Right ventricle myocardium superior (tissue), 1 donor: Measurements from ENCODE around the gene UBAC2. TPM values are rescaled to one million over a fixed set of nuclear protein-coding genes. Genes with fewer than 3 reads are reported as not detected.
A peak's percentile ranks its signal among the peaks of the same experiment; 100 is the strongest.

Experiments
- ATAC-seq: fragments of 200-7000 bp; cut with Tn5 transposase; one replicate; pipeline ENCODE4 v1.9.1; 2020; ENCODE audit warnings: mild to moderate bottlenecking; ENCODE audit not compliant: poor library complexity
- DNase-seq: peaks from one replicate; pipeline ENCODE4 v3.0.0-alpha.2; 2020
- intact Hi-C: fragments of 100-400 bp; cut with DNase I; formaldehyde crosslinking; loops from one replicate; pipeline ENCODE4 v1.11.2; 2022
- microRNA-seq: library from miRNA; unstranded; fragments of <30 nt; microRNA quantifications from one replicate; pipeline ENCODE4 v1.2.0, GENCODE V29; 2020
- total RNA-seq: library from RNA; stranded (reverse); fragmentation: NEBNext Ultra II Directional; extraction: Animal tissue kit (Norgen Biotek cat#: 25700); gene quantifications from one replicate; pipeline ENCODE4 v1.2.1, GENCODE V29; 2021
- donor health status: DM: no; HTN: yes; CAD: no; lungs with severe emphysema.

UBAC2 gene
- total RNA-seq, 1 donor from 2014 or later, result 35.4 TPM

DNA sequence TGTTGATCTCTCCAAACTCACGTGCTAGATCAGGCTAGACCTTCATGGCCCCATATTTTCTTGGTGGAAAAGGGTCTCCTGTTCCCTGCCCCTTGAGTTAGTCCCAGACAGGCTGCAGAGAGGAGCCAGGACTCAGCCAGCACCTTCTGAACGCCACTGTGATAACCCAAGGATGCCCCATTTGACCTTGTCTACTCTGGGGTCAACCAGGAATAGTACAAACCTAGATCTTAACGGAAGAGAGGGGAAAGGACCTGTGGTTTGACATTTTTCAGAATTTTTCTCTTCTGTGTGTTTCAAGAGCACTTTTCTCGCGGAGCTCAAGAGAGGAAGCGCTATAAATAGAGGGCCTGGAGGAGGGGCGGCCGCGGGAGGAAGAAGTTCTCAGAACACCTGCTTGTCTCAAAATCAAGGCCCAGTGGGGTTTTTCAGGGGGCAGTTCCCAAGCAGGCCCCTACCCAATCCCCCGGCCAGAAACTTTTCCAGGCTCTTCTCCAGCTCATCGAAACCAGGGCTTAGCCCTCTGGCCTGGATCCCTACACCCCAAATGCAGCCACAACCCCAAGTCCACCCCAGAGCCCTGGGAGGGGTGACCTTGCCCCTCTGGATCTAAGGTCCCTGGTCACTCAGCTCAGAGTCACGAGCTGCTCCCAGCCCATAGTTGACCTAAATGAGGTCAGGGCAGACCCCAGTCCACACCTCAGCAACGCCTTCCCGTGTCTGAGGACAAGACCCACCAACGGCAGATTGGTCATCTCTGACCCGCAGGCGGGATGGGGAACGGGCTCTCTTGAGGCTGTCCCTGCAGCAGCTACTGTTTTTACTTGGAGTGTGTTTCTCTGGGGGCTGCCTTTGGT is 225.1 kb downstream of the UBAC2 start:
- intact Hi-C loops, result no loop called here
- ATAC-seq, result peak; percentile 64
- no peak for DNase-seq

DNA sequence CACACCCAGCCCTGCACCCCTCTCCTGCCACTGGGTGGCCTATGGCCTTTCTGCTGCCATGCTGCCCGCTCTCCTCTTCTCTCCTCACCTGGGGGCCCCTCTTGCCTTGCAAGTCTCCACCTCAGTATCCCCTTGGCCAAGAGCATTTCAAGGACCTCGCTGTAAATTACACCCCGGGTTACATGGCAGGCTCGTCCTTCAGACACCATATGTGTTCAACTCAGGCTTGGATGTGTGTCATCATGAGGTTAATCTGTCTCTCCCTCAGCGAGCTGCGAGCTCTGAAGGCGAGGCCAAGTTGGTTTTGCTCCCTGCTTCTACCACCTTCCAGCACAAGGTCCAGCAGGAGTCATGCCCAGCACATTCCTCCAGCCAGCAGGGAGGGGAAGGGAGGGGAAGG is 225.8 kb downstream of the UBAC2 start:
- DNase-seq (no peak), ATAC-seq (no peak)
- intact Hi-C loops, result no loop called here

DNA sequence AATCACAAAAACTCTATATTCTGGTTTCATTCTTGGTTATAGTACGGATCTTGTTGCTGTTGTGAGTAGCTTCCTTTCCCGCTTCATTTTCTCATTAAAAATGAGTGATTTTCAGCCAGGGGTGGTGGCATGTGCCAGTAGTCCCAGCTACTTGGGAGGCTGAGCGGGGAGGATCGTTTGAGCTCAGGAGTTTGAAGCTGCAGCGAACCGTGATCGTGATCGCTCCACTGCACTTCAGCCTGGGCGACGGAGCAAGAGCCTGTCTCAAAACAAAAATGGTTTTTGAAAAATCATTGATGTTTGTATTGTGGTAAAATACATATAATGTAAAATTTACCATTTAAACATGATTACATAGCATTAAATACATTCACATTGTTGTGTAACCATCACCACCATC is 229.0 kb downstream of the UBAC2 start:
- intact Hi-C loops, result no loop called here
- ATAC-seq, result no peak
- DNase-seq, result no peak

DNA sequence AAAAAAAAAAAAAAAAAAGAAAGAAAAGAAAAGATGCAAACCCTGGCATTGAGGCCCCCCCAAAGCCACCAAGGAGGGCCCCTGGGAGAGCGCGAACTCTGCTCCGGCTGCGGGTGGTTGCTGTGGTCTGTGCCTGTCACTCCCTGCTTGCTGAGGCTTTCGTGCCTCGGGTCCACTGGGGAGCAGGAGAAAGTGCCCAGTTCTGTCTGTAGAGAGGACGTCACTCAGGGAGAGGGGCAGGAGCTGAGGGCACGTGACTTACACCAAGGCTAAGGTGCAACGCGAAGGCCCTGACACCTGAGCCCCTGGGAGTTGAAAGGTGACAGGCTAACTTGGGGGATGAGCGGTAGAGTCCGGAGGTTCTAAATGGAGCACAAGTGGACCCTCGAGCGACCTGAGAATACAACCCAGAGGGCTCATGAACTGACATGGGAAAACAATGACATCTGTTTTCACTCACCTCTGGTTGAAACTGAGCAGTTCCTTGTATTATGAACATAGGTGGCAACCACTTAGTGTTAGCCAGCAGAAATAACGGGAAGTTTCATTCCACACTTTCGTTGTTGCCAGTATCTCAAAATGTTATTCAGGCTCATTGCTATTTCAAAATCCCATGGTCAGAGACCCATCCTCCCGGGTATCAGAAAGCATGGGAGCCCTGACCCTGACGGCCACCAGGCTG is 231.4 kb downstream of the UBAC2 start:
- no peak for DNase-seq
- no peak for ATAC-seq
- intact Hi-C loops, result no loop called here

DNA sequence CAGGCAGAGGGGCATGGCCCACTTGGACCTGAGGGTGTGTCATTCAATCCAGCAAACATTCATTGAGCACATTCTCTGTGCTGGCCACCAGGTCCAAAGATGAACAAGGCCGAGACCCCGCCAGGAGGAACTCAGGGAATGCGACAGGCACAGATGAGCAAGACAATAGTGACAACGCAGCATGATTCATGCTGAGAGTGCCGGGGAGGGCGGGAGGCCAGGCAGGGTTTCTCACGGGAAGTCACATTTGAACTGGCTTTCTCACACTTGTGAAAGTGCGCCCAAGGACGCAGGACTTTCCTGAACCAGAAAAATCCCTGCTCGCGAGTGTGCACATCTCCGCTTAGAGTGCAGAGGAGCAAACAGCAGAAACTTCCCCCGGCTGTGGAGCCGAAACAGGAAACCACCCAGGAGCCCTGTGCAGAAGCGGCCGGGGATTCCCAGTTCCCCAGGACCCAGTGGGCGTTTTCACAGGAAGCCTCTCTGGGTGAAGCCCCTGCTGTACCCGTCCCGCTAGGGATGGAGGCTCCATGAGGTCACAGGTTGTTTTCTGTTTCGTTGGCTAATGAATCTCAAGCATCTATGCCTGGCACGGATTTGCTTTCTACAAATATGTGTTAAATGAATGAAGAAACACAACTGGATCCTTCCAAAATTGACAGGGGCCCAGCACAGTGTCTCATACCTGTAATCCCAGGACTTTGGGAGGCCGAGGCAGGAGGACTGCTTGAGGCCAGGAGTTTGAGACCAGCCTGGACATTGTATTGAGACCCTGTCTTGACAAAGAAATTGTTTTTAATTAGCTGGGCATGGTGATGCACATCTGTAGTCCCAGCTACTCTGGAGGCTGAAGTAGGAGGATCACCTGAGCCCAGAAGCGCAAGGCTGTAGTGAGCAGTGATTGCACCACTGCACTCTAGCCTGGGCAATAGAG is 232.2 kb downstream of the UBAC2 start:
- ATAC-seq (peak; percentile 65), DNase-seq (peak; percentile 81)
- intact Hi-C loops, result no loop called here

DNA sequence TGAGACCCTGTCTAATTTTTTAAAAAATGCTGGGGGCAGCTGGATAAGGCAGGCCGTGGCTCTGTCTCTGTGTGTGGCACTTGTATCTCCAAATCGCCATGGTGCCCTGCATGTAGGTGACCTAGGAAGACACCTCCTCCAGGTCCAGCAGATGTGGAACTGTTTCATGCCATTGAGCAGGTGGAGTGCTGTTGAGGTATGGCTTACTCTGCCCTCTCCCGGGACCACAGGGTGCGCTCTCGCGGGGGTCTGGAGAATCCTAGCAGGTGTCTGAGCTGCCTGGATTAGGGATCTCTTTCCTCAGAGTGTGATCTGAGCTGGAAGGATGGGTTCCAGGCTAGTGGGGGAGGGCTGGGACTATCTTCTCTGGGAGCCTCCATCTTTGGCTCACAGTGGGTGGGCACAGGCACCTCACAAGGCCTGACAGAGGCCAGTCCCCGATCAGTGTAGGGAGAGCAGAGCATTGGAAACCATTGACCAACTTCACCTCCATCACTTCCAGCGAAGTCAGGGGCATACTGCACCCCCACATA is 233.0 kb downstream of the UBAC2 start:
- intact Hi-C loops, result no loop called here
- ATAC-seq, result no peak

DNA sequence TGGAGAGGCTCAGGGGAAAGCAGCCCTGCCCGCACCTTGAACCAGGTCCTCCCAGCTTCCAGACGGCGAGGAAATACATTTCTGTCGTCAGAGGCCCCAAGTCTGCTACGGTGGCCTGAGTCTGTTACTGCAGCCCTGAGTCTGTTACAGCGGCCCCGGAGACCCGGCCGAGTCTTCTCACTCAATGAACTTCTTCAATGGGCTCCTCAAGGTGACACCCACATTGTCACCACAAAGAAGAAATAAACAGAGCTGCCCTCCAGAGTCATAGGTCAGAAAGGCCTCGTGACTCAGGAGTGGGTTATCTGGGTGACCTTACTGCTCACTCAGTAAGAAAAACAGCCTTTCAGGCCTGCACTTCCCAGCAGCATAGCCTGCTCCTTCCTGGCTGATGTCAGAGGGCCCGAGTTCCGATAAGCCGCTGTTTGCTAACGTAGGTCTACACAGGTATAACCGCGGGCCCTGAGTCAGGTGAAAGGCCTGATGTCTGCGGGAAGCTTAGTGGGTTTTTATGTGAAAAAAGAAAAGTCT is 233.7 kb downstream of the UBAC2 start:
- ATAC-seq (no peak), DNase-seq (no peak)
- intact Hi-C loops, result no loop called here

More for the DNA sequence above, 233.0 kb downstream of the UBAC2 start:
- no peak for DNase-seq

DNA sequence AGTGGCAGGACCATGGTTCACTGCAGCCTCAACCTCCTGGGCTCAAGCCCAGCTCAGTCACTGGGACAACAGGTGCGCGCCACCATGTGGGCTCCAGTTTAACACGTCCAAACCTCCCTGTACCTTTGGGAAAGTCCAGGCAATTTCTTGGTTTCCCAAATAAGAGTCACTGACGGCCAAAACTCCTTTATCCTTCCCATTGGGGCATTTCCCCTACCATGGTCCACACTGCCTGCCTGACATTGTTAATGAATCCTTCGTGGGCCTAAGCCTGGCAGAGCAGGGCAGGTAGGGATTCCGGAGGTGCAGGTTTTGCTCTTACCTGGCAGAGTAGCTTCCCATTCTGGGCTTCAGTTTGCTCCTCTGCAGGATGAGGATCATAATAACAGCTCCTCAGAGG is 234.5 kb downstream of the UBAC2 start:
- ATAC-seq (no peak), DNase-seq (no peak)
- intact Hi-C loops, result loop anchor here (5.0 kb wide), 1 partner anchor 168 kb away; no protein-coding TSS in a partner anchor

DNA sequence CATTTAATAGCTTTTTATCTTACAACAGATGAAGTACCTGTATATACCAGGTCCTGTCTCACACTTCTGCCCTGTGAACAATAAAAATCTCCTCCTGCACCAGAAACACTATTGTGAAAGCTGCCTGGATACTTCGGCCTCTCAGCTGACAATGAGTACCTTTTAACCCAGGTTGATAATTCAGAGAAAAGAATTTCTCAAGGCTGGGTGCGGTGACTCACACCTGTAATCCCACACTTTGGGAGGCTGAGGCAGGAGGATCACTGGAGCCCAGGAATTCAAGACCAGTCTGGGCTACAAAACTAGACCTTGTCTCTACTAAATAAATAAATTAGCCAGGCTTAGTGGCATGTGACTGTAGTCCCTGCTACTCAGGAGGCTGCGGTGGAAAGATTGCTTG is 235.3 kb downstream of the UBAC2 start:
- DNase-seq (no peak), ATAC-seq (no peak)
- intact Hi-C loops, result loop anchor here (5.0 kb wide), 1 partner anchor 169 kb away; no protein-coding TSS in a partner anchor

Small RNA genes within 50 kb of the gene (microRNA-seq; reads per million reads assigned to microRNA genes)
- not detected for gene MIR623

Other genes starting within 250 kb of the UBAC2 start
- 28.3 TPM for gene DOCK9, start 222.8 kb upstream of the UBAC2 start, total RNA-seq
- not detected for gene GPR18, start 57.5 kb downstream of the UBAC2 start, total RNA-seq
- gene GPR183, start 106.5 kb downstream of the UBAC2 start, total RNA-seq, result 1.6 TPM